K562 (cell line): ENCODE results near the gene OR2Y1. TPM values are rescaled to one million over a fixed set of nuclear protein-coding genes. Genes with fewer than 3 reads are reported as not detected.

Experiments used
- ATAC-seq: fragments of 200-7000 bp; cut with Tn5 transposase; 3 replicates; pipeline ENCODE4 v1.9.1; 2020; ENCODE audit warnings: moderate library complexity
- BruUV-seq: library from RNA; stranded (reverse); fragments of 400-500 nt; replicated peaks from 2 replicates; lab custom pipeline; 2021; lab: Mats Ljungman, UMichigan
- CTCF ChIA-PET: fragments of 300-600 bp; formaldehyde crosslinking; extraction: SDS; loops from one replicate; lab custom pipeline; 2021; ENCODE audit warnings: low intra/inter-chr PET ratio; lab: Yijun Ruan, JAX
- POLR2A ChIA-PET: fragments of 300-600, 350-650 bp; sonication (Branson Sonifier 250); formaldehyde crosslinking; extraction: SDS; loops from one replicate; lab custom pipeline; 2021; ENCODE audit warnings: antibody characterized with exemption, inconsistent platforms; lab: Yijun Ruan, JAX
- DNase-seq, 4 experiments: peaks; one replicate each; pipeline versions ENCODE4 v3.0.0 to v3.0.0-alpha.2; 2011 to 2018; ENCODE audit warnings: low spot score in 3 of 4, mixed read lengths in 3 of 4; ENCODE audit errors: extremely low read depth in 1 of 4
- FAIRE-seq: peaks from 2 replicates; lab custom pipeline; 2011; peaks lifted over from hg19 to GRCh38; lab: Jason Lieb, UNC
- H2AFZ ChIP-seq: 2 replicates; pipeline ENCODE4 v1.6.0; 2011; ENCODE audit warnings: low read depth, low read length, control low read depth, inconsistent platforms
- H3K27ac ChIP-seq: fragments of 200-600 bp; 3 replicates; pipeline ENCODE4 v1.8.0; 2011; ENCODE audit warnings: low read depth, mild to moderate bottlenecking, control low read depth, inconsistent platforms, low read length, moderate library complexity, mixed read lengths; ENCODE audit errors: extremely low read depth
- H3K27me3 ChIP-seq, 2 experiments: fragments of 300-600 bp in 1 of 2; 2 replicates in 1 of 2; 3 replicates in 1 of 2; pipeline versions ENCODE4 v1.6.0 to v1.8.0; 2011; ENCODE audit warnings: inconsistent platforms in 2 of 2, low read length in 2 of 2, mild to moderate bottlenecking in 1 of 2, mixed read lengths in 1 of 2, moderate library complexity in 1 of 2; ENCODE audit not compliant: control insufficient read depth in 2 of 2, insufficient read depth in 2 of 2
- H3K36me3 ChIP-seq: fragments of 300-600 bp; 3 replicates; pipeline ENCODE4 v1.8.0; 2011; ENCODE audit warnings: mild to moderate bottlenecking, low read length, inconsistent platforms; ENCODE audit not compliant: control insufficient read depth, insufficient read depth
- H3K4me1 ChIP-seq, 2 experiments: fragments of 200-600 bp in 1 of 2; replicated peaks in 1 of 2; 2 replicates in 1 of 2; 3 replicates in 1 of 2; pipeline versions ENCODE4 v1.5.1 to v1.8.0; 2011; ENCODE audit warnings: inconsistent platforms in 2 of 2, low read length in 2 of 2, mild to moderate bottlenecking in 1 of 2, mixed read lengths in 1 of 2, moderate library complexity in 1 of 2; ENCODE audit not compliant: control insufficient read depth in 2 of 2, insufficient read depth in 2 of 2
- H3K4me2 ChIP-seq: 2 replicates; pipeline ENCODE4 v1.6.1; 2011; ENCODE audit warnings: low read length, control low read depth, inconsistent platforms, mixed read lengths; ENCODE audit not compliant: insufficient read depth
- H3K4me3 ChIP-seq: fragments of 200-600 bp; sonication (generic), shearing (Covaris generic); 2 replicates; pipeline ENCODE4 v1.5.1; 2016; ENCODE audit warnings: control low read depth, inconsistent platforms
- H3K79me2 ChIP-seq: fragments of 200-600 bp; 3 replicates; pipeline ENCODE4 v1.8.0; 2011; ENCODE audit warnings: low read length, inconsistent platforms; ENCODE audit not compliant: control insufficient read depth, insufficient read depth
- H3K9ac ChIP-seq, 2 experiments: 2 replicates each; pipeline versions ENCODE4 v1.6.0 to v1.6.1; 2011; ENCODE audit warnings: low read depth in 2 of 2, low read length in 2 of 2, control low read depth in 1 of 2, inconsistent platforms in 1 of 2, mild to moderate bottlenecking in 1 of 2, mixed read lengths in 1 of 2; ENCODE audit not compliant: insufficient read depth in 1 of 2
- H3K9me1 ChIP-seq: one replicate; pipeline ENCODE4 v1.6.0; 2011; ENCODE audit warnings: inconsistent platforms, mild to moderate bottlenecking, low read length, moderate library complexity; ENCODE audit not compliant: control insufficient read depth, insufficient read depth
- H3K9me3 ChIP-seq: replicated peaks from 2 replicates; pipeline ENCODE4 v1.5.1; 2011; ENCODE audit warnings: low read depth, low read length, inconsistent platforms; ENCODE audit not compliant: control insufficient read depth, insufficient read depth
- H4K20me1 ChIP-seq: replicated peaks from 2 replicates; pipeline ENCODE4 v1.6.1; 2011; ENCODE audit warnings: low read length, inconsistent platforms, mixed read lengths; ENCODE audit not compliant: control insufficient read depth, insufficient read depth
- DLX4 ChIP-seq: fragments of 250-450 bp; sonication (Bioruptor Pico); IDR thresholded peaks from 2 replicates; pipeline ENCODE4 v1.6.1; 2021; ENCODE audit warnings: mild to moderate bottlenecking
- FOXK2 ChIP-seq, 2 experiments: fragments of 450-650 bp; IDR thresholded peaks in 1 of 2; conservative IDR thresholded peaks in 1 of 2; 2 replicates each; pipeline ENCODE4 v1.6.1; 2016; ENCODE audit warnings: low read depth in 2 of 2, mild to moderate bottlenecking in 1 of 2
- KDM2B ChIP-seq: fragments of 250-450 bp; sonication (Bioruptor Pico); IDR thresholded peaks from 2 replicates; pipeline ENCODE4 v1.8.0; 2021; ENCODE audit warnings: mild to moderate bottlenecking, moderate library complexity
- KLF13 ChIP-seq: fragments of 450-650 bp; IDR thresholded peaks from 2 replicates; pipeline ENCODE4 v1.6.1; 2016; ENCODE audit warnings: missing genetic modification characterization, low read depth, mild to moderate bottlenecking, missing compliant biosample characterization, moderate library complexity, borderline replicate concordance
- POLR2B ChIP-seq: fragments of 450-650 bp; IDR thresholded peaks from 2 replicates; pipeline ENCODE4 v1.6.1; 2018; ENCODE audit warnings: low read depth; ENCODE audit not compliant: partially characterized antibody
- PTTG1 ChIP-seq: fragments of 450-650 bp; IDR thresholded peaks from 2 replicates; pipeline ENCODE4 v1.6.1; 2016; ENCODE audit warnings: low read depth, mild to moderate bottlenecking, missing genetic modification characterization, missing compliant biosample characterization
- TAF1 ChIP-seq: IDR thresholded peaks from 2 replicates; pipeline ENCODE4 v1.6.1; 2011; ENCODE audit warnings: mild to moderate bottlenecking, low read length, moderate library complexity; ENCODE audit not compliant: insufficient read depth, control insufficient read depth, severe bottlenecking; ENCODE audit errors: extremely low read depth
- XRCC3 ChIP-seq: fragments of 450-650 bp; IDR thresholded peaks from 2 replicates; pipeline ENCODE4 v1.6.1; 2017; ENCODE audit warnings: mild to moderate bottlenecking, moderate library complexity
- ZBTB1 ChIP-seq: sonication (generic); formaldehyde crosslinking; IDR thresholded peaks from 2 replicates; pipeline ENCODE4 v1.8.1; 2023; ENCODE audit warnings: missing genetic modification reagents, low read depth, mild to moderate bottlenecking, borderline replicate concordance
- ZMIZ1 ChIP-seq, 2 experiments: fragments of 150-350 bp in 1 of 2; IDR thresholded peaks; 2 replicates each; pipeline ENCODE4 v1.6.1; 2012 to 2016; ENCODE audit warnings: low read depth in 2 of 2, low read length in 2 of 2, mild to moderate bottlenecking in 1 of 2, moderate library complexity in 1 of 2
- ZNF143 ChIP-seq: sonication (generic); formaldehyde crosslinking; IDR thresholded peaks from 2 replicates; pipeline ENCODE4 v1.9.0; 2022; ENCODE audit warnings: mild to moderate bottlenecking, missing genetic modification reagents
- WGBS: fragments of 100-300 bp; shearing (Covaris generic); methylation state at CpG from one replicate; pipeline ENCODE4 v1.1.6; 2016; ENCODE audit warnings: low coverage, mixed read lengths; ENCODE audit not compliant: insufficient coverage; ENCODE audit errors: missing lambda C conversion rate; 5-methylcytosine and 5-hydroxymethylcytosine counted together
- in situ Hi-C: fragments of 300-500 bp; cut with MboI; formaldehyde crosslinking; loops from 4 replicates; pipeline ENCODE4 v1.15.0; 2018; ENCODE audit warnings: inconsistent platforms, mixed read lengths
- intact Hi-C: fragments of 100-400 bp; cut with micrococcal nuclease; formaldehyde crosslinking; loops from 2 replicates; pipeline ENCODE4 v1.14.2; 2022
- polyA plus RNA-seq, 8 experiments: library from polyadenylated mRNA; depleted of rRNA in 4 of 8; stranded (reverse) in 5 of 8; unstranded in 3 of 8; fragments of >200 nt; fragmentation: Nextera tagmentation in 2 of 8; fragmentation: Illumina TruSeq in 1 of 8; extraction: Ambion mirVana in 2 of 8; extraction: Trizol in 1 of 8; gene quantifications; 2 replicates each; pipeline versions ENCODE4 v1.2.1 to v1.2.3, GENCODE V29; 2011 to 2014; ENCODE audit warnings: inconsistent platforms in 1 of 8, missing spikeins in 1 of 8
- total RNA-seq, 7 experiments: library from RNA; depleted of rRNA in 6 of 7; stranded (reverse); fragments of >200 nt in 6 of 7; fragmentation: Illumina TruSeq in 2 of 7; extraction: Trizol in 2 of 7; gene quantifications; 2 replicates each; pipeline versions ENCODE4 v1.2.1 to v1.2.3, GENCODE V29; 2011 to 2021; ENCODE audit warnings: low replicate concordance in 1 of 7

Gene OR2Y1
- total and polyA plus RNA-seq, 9 of the 15 experiments (the other 6 are each of a cell fraction or from before 2014, with no cell fraction given): not detected

GRCh38 chr5:180696116-180696515 lies 43.7 kb downstream of the OR2Y1 start:
- Histone ChIP-seq H4K20me1 (no peaks in the 10 kb centered on the region), H3K4me3 (no peak overlapping the region), H3K36me3 (no peaks in the 10 kb centered on the region), H3K4me1 (no peaks in the 10 kb centered on the region), H3K4me2 (no peak overlapping the region), H3K9me1 (no peaks in the 10 kb centered on the region), H3K27me3 (peaks cover 21 to 23% of the 10 kb centered on the region in 2 experiments), H2AFZ (no peak overlapping the region), H3K9ac (no peak overlapping the region), H3K27ac (no peak overlapping the region), H3K79me2 (no peaks in the 10 kb centered on the region), H3K9me3 (peaks cover 1% of the 10 kb centered on the region; the same call in 1 of the 2 replicates)
- CTCF ChIA-PET: no interaction called here
- DNase-seq (no peak), FAIRE-seq (no peak), ATAC-seq (no peak)
- WGBS: 6% methylated on average over 1 of the region's 1 CpG
- POLR2A ChIA-PET: no interaction called here
- intact Hi-C loops (no loop called here), in situ Hi-C loops (no loop called here)
- BruUV-seq: no TSS peak
- TF ChIP-seq KLF13 (tag) (no peak), KDM2B (CRISPR knock-in tag) (no peak), POLR2B (no peak), ZBTB1 (CRISPR knock-in tag) (no peak), FOXK2 (conservative IDR thresholded peaks at IDR 0.05 in 1 of 2, IDR thresholded peaks at IDR 0.05 in 1 of 2; ENCODE audit: low read depth in 2 of 2) (no peak), ZNF143 (CRISPR knock-in tag) (no peak), XRCC3 (no peak), TAF1 (no peak), PTTG1 (tag) (no peak), ZMIZ1 (IDR thresholded peaks at IDR 0.05; ENCODE audit: low read depth in 2 of 2, low read length in 2 of 2) (no peak), DLX4 (CRISPR knock-in tag) (no peak)
